NB4 (cell line): ENCODE measurements around the gene CEP43.

Experiments
- DNase-seq: peaks from one replicate; pipeline ENCODE4 v3.0.0; 2010; ENCODE audit warnings: low read depth
- H3K4me3 ChIP-seq: one replicate; pipeline ENCODE4 v1.5.1; 2011; ENCODE audit warnings: mild to moderate bottlenecking, low read depth, low read length, moderate library complexity
- CTCF ChIP-seq: IDR thresholded peaks from one replicate; pipeline ENCODE4 v1.5.1; 2012; ENCODE audit warnings: low read depth, low read length
- MAX ChIP-seq: IDR thresholded peaks from 2 replicates; pipeline ENCODE4 v1.6.1; 2011; ENCODE audit warnings: low read depth, low read length
- MYC ChIP-seq: IDR thresholded peaks from 2 replicates; pipeline ENCODE4 v1.6.1; 2011; ENCODE audit warnings: low read depth, low read length
- POLR2A ChIP-seq: IDR thresholded peaks from 2 replicates; pipeline ENCODE4 v1.6.1; 2011; ENCODE audit warnings: mild to moderate bottlenecking; ENCODE audit not compliant: insufficient read length; ENCODE audit errors: extremely low read depth

Gene CEP43

GRCh38 chr6:166952121-166952520 lies 47.1 kb upstream of the CEP43 start:
- no peak for DNase-seq
- TF ChIP-seq POLR2A (no peak), CTCF (no peak), MYC (no peak), MAX (no peak)
- no peak overlapping the region for H3K4me3 ChIP-seq

GRCh38 chr6:166952567-166953486 lies 46.4 kb upstream of the CEP43 start:
- H3K4me3 ChIP-seq: no peak overlapping the region
- no peak for DNase-seq
- no peak for TF ChIP-seq MAX
- TF ChIP-seq POLR2A: no peak
- TF ChIP-seq MYC: no peak
- TF ChIP-seq CTCF: no peak

GRCh38 chr6:166954118-166954713 lies 45.0 kb upstream of the CEP43 start:
- DNase-seq: no peak
- TF ChIP-seq MYC: no peak
- TF ChIP-seq MAX: no peak
- TF ChIP-seq POLR2A: no peak
- TF ChIP-seq CTCF: no peak
- no peak overlapping the region for H3K4me3 ChIP-seq

GRCh38 chr6:166955121-166955864 lies 43.9 kb upstream of the CEP43 start:
- DNase-seq: peak; percentile 92
- H3K4me3 ChIP-seq: peak overlapping the region; percentile 70
- TF ChIP-seq MYC: peak; percentile 48; the same call in 1 of the 2 replicates
- peak; percentile 21 for TF ChIP-seq POLR2A
- no peak for TF ChIP-seq MAX

GRCh38 chr6:166955865-166956443 lies 43.2 kb upstream of the CEP43 start:
- peak; percentile 73 for DNase-seq
- peak overlapping the region; percentile 70 for H3K4me3 ChIP-seq
- TF ChIP-seq MYC: no peak
- TF ChIP-seq MAX: no peak
- no peak for TF ChIP-seq POLR2A
- TF ChIP-seq CTCF: no peak
